Measurements from ENCODE around the gene PRKAG1.

Gene PRKAG1

DNA sequence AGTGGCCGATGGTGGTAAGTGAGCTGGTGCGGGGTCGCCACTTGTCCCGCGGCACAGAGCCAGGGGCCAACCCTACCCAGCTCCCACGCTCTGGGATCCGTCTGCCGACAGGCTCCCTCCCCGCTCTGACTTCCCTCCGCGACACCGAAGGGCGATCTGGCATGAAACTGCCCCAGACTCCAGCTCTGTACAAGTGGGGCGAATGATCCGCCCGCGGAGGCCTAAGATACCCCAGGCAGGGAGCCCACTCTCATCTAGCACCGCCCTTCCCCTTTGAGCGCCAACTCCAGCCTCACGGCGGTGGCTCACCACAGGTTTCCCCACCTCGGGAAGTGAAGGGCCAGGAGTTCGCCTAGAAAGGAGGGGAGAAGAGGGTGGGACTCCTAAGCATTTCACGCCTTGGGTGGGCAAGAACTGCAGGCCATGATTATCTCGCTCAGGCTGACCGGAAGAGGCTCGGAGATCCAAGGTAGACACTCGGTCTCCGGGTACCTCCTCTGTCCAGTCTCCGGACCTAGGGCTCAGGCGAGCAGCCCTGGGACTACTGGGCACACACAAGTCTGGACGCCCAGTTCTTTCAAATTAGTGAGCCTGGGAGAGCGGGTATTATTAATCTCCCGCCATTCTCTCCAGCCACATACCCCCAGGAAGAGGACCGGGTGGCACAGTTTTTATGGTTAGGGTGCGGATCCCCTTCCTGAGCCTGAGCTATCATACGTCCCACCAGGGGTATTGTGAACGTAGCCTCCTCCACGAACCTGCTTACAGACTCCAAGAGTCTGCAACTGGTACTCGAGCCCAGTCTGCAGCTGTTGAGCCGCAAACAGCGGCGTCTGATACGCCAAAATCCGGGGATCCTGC, 39.6 kb downstream of the PRKAG1 start:
- Histone ChIP-seq H3K27ac (ENCODE audit: low read depth, low read length) (no peak overlapping the region), H3K27me3 (ENCODE audit: control insufficient read depth, insufficient read depth, low read length) (peaks cover 54% of the 10 kb centered on the region), H3K9ac (ENCODE audit: low read length) (no peak overlapping the region), H3K36me3 (ENCODE audit: control insufficient read depth, insufficient read depth, low read length) (no peaks in the 10 kb centered on the region), H3K4me3 (ENCODE audit: low read length) (peak overlapping the region; percentile 63), H3K4me1 (ENCODE audit: control insufficient read depth, insufficient read depth, low read length) (peaks cover 16% of the 10 kb centered on the region)

DNA sequence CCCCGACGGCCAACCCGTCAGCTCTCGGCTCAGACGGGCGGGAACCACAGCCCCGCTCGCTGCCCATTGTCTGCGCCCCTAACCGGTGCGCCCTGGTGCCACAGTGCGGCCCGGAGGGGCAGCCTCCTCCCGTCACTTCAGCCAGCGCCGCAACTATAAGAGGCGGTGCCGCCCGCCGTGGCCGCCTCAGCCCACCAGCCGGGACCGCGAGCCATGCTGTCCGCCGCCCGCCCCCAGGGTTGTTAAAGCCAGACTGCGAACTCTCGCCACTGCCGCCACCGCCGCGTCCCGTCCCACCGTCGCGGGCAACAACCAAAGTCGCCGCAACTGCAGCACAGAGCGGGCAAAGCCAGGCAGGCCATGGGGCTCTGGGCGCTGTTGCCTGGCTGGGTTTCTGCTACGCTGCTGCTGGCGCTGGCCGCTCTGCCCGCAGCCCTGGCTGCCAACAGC, 40.3 kb downstream of the PRKAG1 start, which contains the start of gene WNT1:
WNT1 (plus strand) TSS at position 32 of the 450 bp plus-strand sequence; CDS start at position 361, 329 bp downstream.
- Histone ChIP-seq H3K36me3 (ENCODE audit: control insufficient read depth, insufficient read depth, low read length) (no peaks in the 10 kb centered on the region), H3K9ac (ENCODE audit: low read length) (no peak within 1 kb of the TSS), H3K4me1 (ENCODE audit: control insufficient read depth, insufficient read depth, low read length) (peaks cover 16% of the 10 kb centered on the region), H3K27me3 (ENCODE audit: control insufficient read depth, insufficient read depth, low read length) (peaks cover 58% of the 10 kb centered on the region), H3K4me3 (ENCODE audit: low read length) (peak within 1 kb of the TSS; percentile 63), H3K27ac (ENCODE audit: low read depth, low read length) (no peak within 1 kb of the TSS)

DNA sequence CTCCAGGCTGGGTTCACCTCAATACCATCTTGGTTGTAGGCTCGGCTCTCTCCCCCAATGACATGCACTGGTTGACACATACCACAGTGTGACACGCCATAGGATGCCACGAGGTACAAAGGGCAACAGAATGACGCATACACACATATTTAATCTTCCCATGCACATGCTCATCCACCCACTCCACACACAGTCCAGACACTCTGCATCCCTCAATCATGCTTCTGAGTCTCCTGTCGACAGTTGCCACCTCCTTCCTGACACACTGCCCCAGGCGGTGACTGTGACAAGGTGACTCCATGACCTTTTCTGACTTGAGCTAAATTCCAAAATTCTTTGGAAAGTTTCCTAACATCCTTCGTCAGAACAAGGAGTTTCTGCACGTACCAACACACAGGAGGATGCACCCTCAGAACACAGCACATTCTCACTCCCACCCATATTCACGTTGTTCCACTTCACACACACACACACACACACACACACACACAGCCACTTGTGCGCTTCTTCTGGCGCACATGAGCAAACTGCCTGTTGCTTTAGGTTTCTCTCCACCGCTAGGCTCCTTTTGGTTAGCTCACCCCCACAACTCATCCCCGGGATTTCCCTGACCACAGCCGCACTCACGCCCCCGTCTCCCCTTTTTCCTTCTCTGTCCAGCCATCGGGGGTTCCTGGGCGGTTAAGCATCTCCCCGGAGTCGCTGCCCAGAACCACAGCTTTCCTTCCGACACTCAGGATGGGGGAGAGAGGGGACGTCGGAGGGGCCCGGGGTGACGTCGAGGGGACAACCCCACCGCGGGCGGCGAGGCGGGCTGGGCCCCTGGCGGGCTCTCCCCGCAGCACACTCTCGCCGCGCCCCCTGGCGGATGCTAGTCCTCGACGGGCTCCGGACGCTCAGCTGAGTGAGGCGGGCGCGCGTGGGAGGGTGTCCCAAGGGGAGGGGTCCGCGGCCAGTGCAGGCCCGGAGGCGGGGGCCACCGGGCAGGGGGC, 41.0 kb downstream of the PRKAG1 start:
- Histone ChIP-seq H3K9ac (ENCODE audit: low read length) (no peak overlapping the region), H3K27me3 (ENCODE audit: control insufficient read depth, insufficient read depth, low read length) (peaks cover 57% of the 10 kb centered on the region), H3K27ac (ENCODE audit: low read depth, low read length) (no peak overlapping the region), H3K4me3 (ENCODE audit: low read length) (no peak overlapping the region), H3K4me1 (ENCODE audit: control insufficient read depth, insufficient read depth, low read length) (peaks cover 16% of the 10 kb centered on the region), H3K36me3 (ENCODE audit: control insufficient read depth, insufficient read depth, low read length) (no peaks in the 10 kb centered on the region)

DNA sequence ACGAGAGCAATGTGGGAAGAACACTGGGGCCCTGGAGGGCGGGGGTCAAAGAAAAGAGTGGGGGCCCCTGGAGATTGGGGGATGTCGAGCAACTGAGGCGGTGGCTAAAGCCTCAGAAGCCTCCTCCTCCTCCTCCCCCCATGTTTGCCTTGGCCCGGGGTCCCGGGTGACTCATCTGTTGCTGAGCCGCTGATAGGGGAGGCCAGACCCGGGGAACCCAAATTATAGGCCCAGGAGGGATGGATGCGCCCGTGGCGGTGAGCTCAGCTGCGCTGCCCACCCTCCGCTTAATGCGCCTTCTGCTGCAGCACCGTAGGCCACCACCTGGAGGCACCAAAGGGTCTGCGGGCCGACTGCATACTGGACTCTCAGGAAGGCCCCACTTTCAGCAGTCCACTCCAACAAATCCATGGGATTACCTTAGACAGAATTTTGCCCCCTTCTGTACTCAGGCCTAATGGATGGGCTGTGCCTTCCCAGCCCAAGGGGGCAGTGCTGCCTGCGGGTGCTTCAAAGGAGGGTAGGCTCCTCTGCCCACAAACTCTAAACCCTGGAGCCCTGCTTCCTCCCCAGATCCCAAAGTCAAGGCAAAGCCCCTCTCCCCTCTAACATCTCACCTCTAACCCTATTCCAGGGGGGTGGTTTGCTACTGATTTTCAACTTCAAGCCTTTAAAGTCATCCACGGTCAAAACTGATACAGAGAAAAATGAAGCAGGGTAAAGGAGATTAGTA, 44.5 kb downstream of the PRKAG1 start:
- peaks cover 3% of the 10 kb centered on the region for H3K4me1 ChIP-seq (ENCODE audit: control insufficient read depth, insufficient read depth, low read length)

DNA sequence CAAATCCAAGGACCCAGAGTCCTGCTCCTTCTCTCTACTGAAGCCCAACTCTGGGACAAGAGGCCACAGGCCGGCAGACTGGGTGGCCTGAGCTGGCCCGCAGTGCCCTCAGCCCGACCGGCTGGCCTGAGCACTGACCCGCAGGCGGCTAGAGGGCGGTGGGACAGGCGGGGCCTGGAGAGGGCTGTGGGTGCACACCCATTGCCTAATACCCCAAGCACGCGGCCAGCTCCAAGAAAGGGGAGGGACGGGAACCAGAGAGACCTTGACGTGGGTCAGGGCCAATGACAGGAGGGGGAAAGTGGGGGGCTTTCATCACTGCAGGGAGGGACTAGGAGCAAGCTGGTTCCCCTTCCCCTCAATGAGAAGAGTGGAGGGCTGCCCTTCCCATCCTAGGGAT, 45.0 kb downstream of the PRKAG1 start:
- Histone ChIP-seq H3K27ac (ENCODE audit: low read depth, low read length) (no peak overlapping the region), H3K9ac (ENCODE audit: low read length) (no peak overlapping the region), H3K4me1 (ENCODE audit: control insufficient read depth, insufficient read depth, low read length) (peaks cover under 1% of the 10 kb centered on the region), H3K27me3 (ENCODE audit: control insufficient read depth, insufficient read depth, low read length) (peaks cover 45% of the 10 kb centered on the region), H3K4me3 (ENCODE audit: low read length) (no peak overlapping the region), H3K36me3 (ENCODE audit: control insufficient read depth, insufficient read depth, low read length) (no peaks in the 10 kb centered on the region)

More for the DNA sequence above, 44.5 kb downstream of the PRKAG1 start:
- Histone ChIP-seq H3K9ac (ENCODE audit: low read length) (no peak overlapping the region), H3K27me3 (ENCODE audit: control insufficient read depth, insufficient read depth, low read length) (peaks cover 51% of the 10 kb centered on the region), H3K4me3 (ENCODE audit: low read length) (no peak overlapping the region), H3K36me3 (ENCODE audit: control insufficient read depth, insufficient read depth, low read length) (no peaks in the 10 kb centered on the region), H3K27ac (ENCODE audit: low read depth, low read length) (no peak overlapping the region)

DNA sequence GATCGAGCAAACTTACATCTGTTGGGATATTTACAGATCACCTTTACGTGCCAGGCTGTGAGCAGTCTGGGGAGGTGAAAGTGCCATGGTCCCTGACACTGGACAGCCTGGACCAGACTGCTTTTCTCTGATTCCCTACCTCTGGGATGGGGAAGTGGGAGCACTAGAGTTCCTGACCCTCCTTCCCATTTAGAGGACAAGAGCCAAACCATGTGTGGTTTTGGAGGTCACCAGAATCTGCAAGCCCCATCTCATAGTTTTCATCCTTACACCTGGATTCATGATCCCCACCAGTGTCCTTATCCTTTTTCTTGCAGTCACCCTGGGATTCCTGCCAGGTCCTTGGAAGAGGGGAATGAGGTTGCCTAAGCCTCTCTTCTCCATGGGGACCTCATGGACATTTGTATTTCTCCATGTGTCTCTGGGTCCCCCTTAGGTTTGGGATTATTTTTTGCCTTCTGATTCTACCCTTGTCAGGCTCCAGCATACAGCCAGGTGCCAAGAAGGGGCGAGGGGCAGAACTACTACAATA, 45.6 kb downstream of the PRKAG1 start:
- Histone ChIP-seq H3K36me3 (ENCODE audit: control insufficient read depth, insufficient read depth, low read length) (no peaks in the 10 kb centered on the region), H3K4me1 (ENCODE audit: control insufficient read depth, insufficient read depth, low read length) (no peaks in the 10 kb centered on the region), H3K4me3 (ENCODE audit: low read length) (no peak overlapping the region), H3K27me3 (ENCODE audit: control insufficient read depth, insufficient read depth, low read length) (peaks cover 43% of the 10 kb centered on the region), H3K9ac (ENCODE audit: low read length) (no peak overlapping the region), H3K27ac (ENCODE audit: low read depth, low read length) (no peak overlapping the region)

DNA sequence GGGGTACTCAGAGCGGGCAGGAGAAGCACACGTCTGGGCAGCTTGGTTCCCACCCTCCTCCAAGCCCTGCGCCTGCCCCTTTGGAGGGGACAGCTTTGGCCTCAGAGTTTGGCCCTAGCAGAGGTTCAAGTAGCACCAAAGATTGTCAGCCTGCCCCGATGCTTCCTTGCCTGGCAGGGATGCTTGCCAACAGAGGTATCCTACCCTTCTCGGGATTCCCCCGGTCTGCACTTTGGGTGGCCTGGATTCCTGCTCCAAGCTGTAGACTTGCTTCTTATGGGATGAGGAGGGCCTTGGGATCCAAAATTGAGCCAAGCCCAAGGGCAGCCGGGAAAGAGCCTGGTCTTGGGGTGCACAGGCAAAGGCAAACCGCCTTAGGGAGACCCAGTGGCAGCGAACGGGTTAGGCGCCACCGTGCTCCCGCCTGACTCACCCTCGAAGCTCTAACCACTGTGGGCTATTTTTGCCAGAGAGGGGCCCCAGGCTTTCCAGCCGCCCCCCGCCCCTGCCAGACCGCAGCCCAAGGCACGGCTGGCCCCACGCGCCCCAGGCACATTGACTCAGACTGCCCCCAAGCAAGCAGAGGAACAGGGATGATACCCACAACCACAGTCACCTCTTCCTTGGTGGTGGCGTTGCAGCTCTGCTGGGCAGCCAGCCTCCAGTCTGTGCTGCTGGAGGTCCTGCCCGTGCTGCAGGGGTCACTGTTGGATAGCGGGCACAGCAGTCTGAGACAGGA, 46.2 kb downstream of the PRKAG1 start:
- Histone ChIP-seq H3K4me3 (ENCODE audit: low read length) (no peak overlapping the region), H3K36me3 (ENCODE audit: control insufficient read depth, insufficient read depth, low read length) (no peaks in the 10 kb centered on the region), H3K27ac (ENCODE audit: low read depth, low read length) (no peak overlapping the region), H3K27me3 (ENCODE audit: control insufficient read depth, insufficient read depth, low read length) (peaks cover 39% of the 10 kb centered on the region), H3K9ac (ENCODE audit: low read length) (no peak overlapping the region), H3K4me1 (ENCODE audit: control insufficient read depth, insufficient read depth, low read length) (no peaks in the 10 kb centered on the region)

DNA sequence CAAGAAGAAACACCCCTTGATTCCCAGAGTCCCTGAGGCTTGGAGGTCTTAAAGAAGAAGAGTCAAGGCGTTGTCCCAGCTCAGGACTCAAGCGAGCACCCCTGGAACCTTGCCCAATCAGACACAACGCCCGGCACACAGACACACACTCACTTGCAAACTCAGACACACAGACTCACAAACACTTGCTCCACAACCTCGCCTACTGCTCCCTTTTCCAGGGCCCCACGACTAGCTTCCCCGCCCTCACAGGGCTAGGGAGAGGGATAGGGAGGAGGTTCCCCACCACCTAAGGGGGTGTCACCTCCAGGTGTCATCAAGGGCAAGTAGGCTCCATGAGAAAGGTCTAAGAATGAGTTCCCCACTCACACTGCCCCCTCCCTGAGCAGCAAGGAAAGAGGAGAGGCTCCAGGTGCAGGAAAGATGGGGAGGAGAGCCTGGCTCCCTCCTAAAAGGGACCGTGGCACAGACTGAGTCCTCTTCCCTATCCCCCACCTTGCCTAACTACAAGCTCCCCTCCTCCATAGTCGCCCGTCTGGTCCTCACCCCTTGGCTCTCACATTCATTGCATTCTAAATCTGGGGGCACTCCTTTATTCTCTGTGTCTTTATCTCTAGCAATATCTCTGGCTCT, 47.8 kb downstream of the PRKAG1 start:
- H3K4me3 ChIP-seq (ENCODE audit: low read length): peak overlapping the region; percentile 45
- H3K9ac ChIP-seq (ENCODE audit: low read length): no peak overlapping the region
- no peaks in the 10 kb centered on the region for H3K4me1 ChIP-seq (ENCODE audit: control insufficient read depth, insufficient read depth, low read length)
- no peak overlapping the region for H3K27ac ChIP-seq (ENCODE audit: low read depth, low read length)
- no peaks in the 10 kb centered on the region for H3K36me3 ChIP-seq (ENCODE audit: control insufficient read depth, insufficient read depth, low read length)
- peaks cover 33% of the 10 kb centered on the region for H3K27me3 ChIP-seq (ENCODE audit: control insufficient read depth, insufficient read depth, low read length)

DNA sequence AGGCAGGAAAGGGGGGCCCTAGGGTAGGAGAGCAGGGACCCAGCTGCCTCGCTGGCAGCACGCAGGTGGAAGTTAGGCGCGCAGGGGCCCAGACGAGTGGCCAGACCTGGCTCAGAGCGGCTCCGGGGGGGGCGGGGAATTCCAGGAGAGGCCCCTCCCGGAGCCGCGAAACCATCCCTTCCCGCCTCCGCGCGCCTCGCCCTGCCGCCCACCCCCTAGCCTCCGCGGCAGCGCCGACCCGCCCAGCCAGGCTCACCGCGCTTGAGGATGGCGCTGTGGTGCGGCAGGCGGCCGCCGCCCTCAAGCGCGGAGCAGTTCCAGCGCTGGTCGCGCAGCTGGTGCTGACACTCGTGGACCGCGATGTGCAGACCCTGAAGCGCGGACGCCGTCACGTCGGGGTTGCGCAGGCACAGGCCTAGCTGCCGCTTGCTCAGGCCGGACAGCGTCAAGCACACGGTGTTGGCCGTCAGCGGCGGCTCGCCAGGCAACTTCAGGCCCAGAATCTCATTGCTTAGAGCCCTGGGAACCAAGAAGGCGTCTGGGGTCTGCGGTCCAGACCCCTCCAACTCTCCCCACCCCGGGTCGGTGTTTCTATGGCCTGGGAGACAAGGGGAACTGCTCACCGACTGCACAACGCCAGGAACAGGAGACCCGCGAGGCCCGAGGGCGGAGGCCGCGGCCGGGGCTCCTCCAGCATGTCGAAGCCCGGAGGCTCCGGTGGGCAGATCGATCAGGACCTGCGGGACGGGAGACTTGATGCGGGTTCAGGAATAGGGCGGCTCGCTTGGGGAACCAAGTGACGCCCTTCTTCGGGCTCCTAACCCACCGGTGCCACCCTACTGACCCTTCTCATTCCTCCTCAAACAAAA, 48.5 kb downstream of the PRKAG1 start:
- Histone ChIP-seq H3K4me1 (ENCODE audit: control insufficient read depth, insufficient read depth, low read length) (no peaks in the 10 kb centered on the region), H3K27me3 (ENCODE audit: control insufficient read depth, insufficient read depth, low read length) (peaks cover 33% of the 10 kb centered on the region), H3K36me3 (ENCODE audit: control insufficient read depth, insufficient read depth, low read length) (no peaks in the 10 kb centered on the region), H3K27ac (ENCODE audit: low read depth, low read length) (no peak overlapping the region), H3K9ac (ENCODE audit: low read length) (no peak overlapping the region), H3K4me3 (ENCODE audit: low read length) (peak overlapping the region; percentile 38)

DNA sequence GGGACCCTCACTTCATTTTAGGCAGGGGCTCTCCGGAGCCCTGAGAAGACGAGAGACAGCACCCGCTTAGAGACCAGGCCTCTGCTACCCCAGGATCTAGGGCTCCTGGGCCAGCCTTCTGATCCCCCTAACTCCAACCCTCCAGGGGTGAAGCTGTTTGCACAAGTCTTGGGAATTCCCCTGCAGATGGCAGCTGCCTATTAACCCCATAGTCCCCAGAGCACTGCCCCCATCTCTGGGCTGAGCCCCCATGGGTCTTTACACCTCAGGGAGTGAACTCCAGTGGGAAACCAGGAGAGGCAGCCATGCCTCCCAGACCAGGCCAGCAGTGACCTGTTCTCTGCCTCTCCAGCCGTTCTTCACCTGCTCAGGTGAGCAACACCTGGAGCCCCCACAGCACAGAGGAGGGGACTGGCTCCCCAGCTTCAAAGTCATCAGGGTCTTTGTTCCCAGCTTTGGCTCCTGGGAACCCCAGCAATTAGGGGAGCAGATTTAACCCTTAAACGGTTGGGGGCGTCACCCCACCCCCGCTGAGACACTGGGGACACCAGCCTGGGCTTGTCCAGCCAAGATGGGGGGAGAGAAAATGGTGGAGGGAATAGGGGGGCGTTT, 49.3 kb downstream of the PRKAG1 start:
- peaks cover 33% of the 10 kb centered on the region for H3K27me3 ChIP-seq (ENCODE audit: control insufficient read depth, insufficient read depth, low read length)
- no peak overlapping the region for H3K9ac ChIP-seq (ENCODE audit: low read length)
- no peaks in the 10 kb centered on the region for H3K4me1 ChIP-seq (ENCODE audit: control insufficient read depth, insufficient read depth, low read length)
- no peaks in the 10 kb centered on the region for H3K36me3 ChIP-seq (ENCODE audit: control insufficient read depth, insufficient read depth, low read length)
- no peak overlapping the region for H3K4me3 ChIP-seq (ENCODE audit: low read length)
- H3K27ac ChIP-seq (ENCODE audit: low read depth, low read length): no peak overlapping the region
